Suprapubic skin (tissue), 3 donors: ENCODE measurements around the gene KCNIP3.

Experiments used
- CTCF ChIP-seq, 2 donors: fragments of 200-600 bp in 1 of 2; fragments of 450-650 bp in 1 of 2; sonication (generic) in 1 of 2; IDR thresholded peaks; one replicate each; pipeline ENCODE4 v1.5.1; 2016 to 2019; ENCODE audit warnings: antibody characterized with exemption in 2 of 2, mild to moderate bottlenecking in 1 of 2, moderate library complexity in 1 of 2
- POLR2A ChIP-seq, 2 donors: fragments of 450-650 bp; IDR thresholded peaks; one replicate each; pipeline ENCODE4 v1.6.1; 2017; ENCODE audit warnings: antibody characterized with exemption in 2 of 2, mild to moderate bottlenecking in 2 of 2, moderate library complexity in 2 of 2

- TF ChIP-seq POLR2A (IDR thresholded peaks at IDR 0.05) (no peak), CTCF (IDR thresholded peaks at IDR 0.05) (no peak)
These were observed 46.5 kb downstream of the KCNIP3 start for GRCh38 chr2:95343429-95344214.
